ENCODE data around the gene TLX2. TPM values are rescaled to one million over a fixed set of nuclear protein-coding genes. Genes with fewer than 3 reads are reported as not detected.
A peak's percentile ranks its signal among the peaks of the same experiment; 100 is the strongest.

TLX2 gene
- total RNA-seq, 1 donor from 2014 or later: 6.6 TPM

DNA sequence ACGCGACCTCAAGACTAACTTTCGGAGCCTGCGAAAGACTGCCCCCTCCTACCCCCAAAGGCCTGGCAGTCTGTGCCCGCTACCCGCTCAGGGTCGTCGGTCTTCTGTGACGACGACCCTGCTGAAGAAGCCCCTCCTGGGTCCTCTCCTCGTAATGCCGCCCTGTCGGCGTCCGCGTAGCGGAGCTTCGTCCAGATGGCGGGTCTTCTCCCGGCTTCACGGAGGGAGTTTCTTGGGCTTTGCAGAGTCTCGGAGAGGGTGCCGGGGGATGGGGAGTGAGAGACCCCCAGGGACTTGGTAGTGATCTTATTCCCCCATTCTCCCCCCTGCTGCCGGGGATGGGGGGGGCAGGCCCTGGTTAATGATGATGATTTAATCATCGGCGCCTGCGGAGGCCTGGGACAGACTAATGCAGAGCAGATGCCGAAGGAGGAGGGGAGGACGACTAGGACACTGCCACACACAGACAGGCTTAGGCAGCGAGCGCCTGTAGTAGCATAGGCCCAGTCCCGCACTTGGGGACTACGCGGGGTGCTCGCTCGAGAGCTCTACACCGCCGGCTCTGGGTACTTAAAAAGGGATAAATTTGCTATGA is 6.2 kb upstream of the TLX2 start:
- intact Hi-C loops (cut with DNase I): no loop called here
- Histone ChIP-seq H3K27ac (peak overlapping the region; percentile 98), H3K36me3 (peaks cover 0 to 21% of the 10 kb centered on the region in 2 donors), H3K4me1 (peaks cover 44% of the 10 kb centered on the region), H3K27me3 (peaks cover 10% of the 10 kb centered on the region), H3K4me3 (peak overlapping the region; percentile 76 to 91), H3K9me3 (no peaks in the 10 kb centered on the region)
- TF ChIP-seq POLR2AphosphoS5 (IDR thresholded peaks at IDR 0.05; ENCODE audit: insufficient read depth in 1 of 2, low read depth in 1 of 2) (no peak), POLR2A (IDR thresholded peaks at IDR 0.05) (no peak)
- TF ChIP-seq, protein P1, sequence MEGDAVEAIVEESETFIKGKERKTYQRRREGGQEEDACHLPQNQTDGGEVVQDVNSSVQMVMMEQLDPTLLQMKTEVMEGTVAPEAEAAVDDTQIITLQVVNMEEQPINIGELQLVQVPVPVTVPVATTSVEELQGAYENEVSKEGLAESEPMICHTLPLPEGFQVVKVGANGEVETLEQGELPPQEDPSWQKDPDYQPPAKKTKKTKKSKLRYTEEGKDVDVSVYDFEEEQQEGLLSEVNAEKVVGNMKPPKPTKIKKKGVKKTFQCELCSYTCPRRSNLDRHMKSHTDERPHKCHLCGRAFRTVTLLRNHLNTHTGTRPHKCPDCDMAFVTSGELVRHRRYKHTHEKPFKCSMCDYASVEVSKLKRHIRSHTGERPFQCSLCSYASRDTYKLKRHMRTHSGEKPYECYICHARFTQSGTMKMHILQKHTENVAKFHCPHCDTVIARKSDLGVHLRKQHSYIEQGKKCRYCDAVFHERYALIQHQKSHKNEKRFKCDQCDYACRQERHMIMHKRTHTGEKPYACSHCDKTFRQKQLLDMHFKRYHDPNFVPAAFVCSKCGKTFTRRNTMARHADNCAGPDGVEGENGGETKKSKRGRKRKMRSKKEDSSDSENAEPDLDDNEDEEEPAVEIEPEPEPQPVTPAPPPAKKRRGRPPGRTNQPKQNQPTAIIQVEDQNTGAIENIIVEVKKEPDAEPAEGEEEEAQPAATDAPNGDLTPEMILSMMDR (IDR thresholded peaks at IDR 0.05): no peak
- no peak for DNase-seq (ENCODE audit: extremely low spot score in 2 of 2)

DNA sequence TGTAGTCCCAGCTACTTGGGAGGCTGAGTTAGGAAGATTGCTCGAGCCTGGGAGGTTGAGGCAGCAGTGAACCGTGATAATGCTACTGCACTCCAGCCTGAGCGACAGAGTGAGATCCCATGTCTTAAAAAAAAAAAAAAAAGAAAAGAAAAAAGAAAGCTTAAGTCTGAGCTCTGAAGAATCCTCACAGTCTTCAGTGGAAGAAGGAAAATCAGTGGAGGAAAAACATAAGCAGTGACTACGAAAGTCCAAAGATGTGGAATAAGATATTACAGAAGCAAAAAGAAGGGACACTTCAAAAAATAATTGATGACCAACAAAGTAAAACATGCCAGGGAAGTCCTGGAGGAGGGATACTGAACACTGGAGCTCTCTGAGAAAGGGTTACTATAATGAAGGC is 4.0 kb upstream of the TLX2 start:
- no peak overlapping the region for H3K27ac ChIP-seq
- DNase-seq (ENCODE audit: extremely low spot score in 2 of 2): no peak
- TF ChIP-seq POLR2AphosphoS5 (IDR thresholded peaks at IDR 0.05; ENCODE audit: insufficient read depth in 1 of 2, low read depth in 1 of 2) (no peak), POLR2A (IDR thresholded peaks at IDR 0.05) (no peak)
- TF ChIP-seq, protein P1 (IDR thresholded peaks at IDR 0.05): no peak
- peaks cover 30% of the 10 kb centered on the region for H3K27me3 ChIP-seq
- H3K4me1 ChIP-seq: peaks cover 43% of the 10 kb centered on the region
- peaks cover 0 to 12% of the 10 kb centered on the region in 2 donors for H3K36me3 ChIP-seq
- no peak overlapping the region for H3K4me3 ChIP-seq
- no peaks in the 10 kb centered on the region for H3K9me3 ChIP-seq
- intact Hi-C loops (cut with DNase I): no loop called here

DNA sequence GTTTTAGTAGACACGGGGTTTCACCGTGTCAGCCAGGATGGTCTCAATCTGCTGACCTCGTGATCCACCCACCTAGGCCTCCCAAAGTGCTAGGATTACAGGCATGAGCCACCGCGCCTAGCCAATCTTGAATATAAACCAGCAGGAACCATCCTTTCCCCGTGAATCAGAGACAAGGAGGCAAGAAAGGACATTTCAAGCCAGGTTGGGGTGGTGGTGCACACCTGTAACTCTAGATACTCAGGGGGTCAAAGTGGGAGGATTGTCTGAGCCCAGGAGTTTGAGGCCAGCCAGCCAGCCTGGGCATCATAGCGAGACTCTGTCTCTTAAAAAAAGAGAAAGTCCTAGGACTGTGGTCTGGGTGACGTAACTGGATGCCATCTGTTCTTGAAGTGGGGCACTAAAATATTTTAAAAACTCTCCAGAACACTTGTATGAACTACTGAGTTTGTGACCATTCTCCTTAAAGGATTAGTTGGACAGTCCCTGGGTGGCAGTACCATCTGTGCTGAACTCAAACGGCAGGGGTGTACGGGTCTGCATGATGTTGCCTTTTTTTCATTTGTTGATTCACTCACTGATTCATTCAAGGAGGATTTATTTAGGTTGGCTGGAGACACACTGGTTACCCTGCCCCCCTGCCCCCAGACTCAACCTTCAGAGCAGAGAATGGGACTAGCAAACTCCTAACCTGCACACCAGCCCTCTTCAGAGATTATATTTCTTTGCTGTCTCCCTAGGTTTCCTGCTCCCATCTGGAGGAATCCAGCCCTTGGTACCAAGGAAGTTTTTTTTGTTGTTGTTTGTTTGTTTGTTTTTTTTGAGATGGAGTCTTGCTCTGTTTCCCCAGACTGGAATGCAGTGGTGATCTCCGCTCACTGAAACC is 2.9 kb upstream of the TLX2 start:
- Histone ChIP-seq H3K4me3 (no peak overlapping the region), H3K4me1 (peaks cover 42% of the 10 kb centered on the region), H3K27ac (no peak overlapping the region), H3K27me3 (peaks cover 41% of the 10 kb centered on the region), H3K36me3 (peaks cover 0 to 3% of the 10 kb centered on the region in 2 donors), H3K9me3 (no peaks in the 10 kb centered on the region)
- no peak for DNase-seq (ENCODE audit: extremely low spot score in 2 of 2)
- intact Hi-C loops (cut with DNase I): no loop called here
- TF ChIP-seq POLR2AphosphoS5 (IDR thresholded peaks at IDR 0.05; ENCODE audit: insufficient read depth in 1 of 2, low read depth in 1 of 2) (no peak), POLR2A (IDR thresholded peaks at IDR 0.05) (no peak)
- TF ChIP-seq, protein P1 (IDR thresholded peaks at IDR 0.05): no peak

DNA sequence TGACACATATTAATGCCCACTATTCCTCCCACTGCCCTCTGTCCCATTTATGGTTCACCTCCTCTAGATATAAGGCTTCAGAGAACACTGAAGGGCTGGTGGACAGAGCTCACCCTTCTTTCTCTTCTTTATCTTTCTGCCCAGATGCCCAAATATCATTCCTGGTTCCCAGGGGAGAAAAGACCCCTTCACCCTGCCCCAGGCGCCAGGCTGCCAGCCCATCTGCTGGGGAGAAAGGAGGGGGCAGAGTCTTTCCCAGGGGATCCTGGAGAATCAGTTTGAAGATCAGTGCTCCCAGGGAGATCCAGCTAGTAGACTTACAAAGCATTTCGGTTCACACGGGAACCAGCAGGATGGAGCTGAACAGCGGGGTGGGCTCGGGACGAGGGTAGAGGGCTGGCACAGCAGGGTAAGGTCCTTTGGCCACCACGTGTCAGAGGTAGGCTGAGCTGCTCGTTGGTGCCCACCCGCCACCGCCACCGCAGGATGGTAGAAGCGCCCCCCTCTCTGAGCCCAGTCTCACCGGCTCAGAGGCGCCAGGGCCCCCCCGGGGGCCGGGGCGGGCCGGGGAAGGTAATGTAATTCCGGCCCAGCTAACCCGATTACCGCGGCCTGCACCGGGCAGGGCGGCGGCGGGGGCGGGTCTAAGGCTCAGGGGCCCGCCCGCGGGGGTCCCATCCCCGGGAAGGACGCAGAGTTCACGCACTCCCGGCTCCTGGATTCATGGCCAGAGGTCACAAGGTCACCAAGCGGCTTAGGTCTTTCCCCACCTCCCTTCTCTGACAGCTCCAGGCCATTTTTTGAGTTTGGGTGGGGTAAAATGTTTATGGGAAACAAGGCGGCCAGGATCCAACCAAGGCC is 1.3 kb upstream of the TLX2 start:
- H3K27me3 ChIP-seq: peaks cover 41% of the 10 kb centered on the region
- H3K4me1 ChIP-seq: peaks cover 36% of the 10 kb centered on the region
- no peak for DNase-seq (ENCODE audit: extremely low spot score in 2 of 2)
- H3K9me3 ChIP-seq: no peaks in the 10 kb centered on the region
- H3K4me3 ChIP-seq: no peak overlapping the region
- H3K27ac ChIP-seq: no peak overlapping the region
- TF ChIP-seq POLR2A (IDR thresholded peaks at IDR 0.05) (no peak), POLR2AphosphoS5 (IDR thresholded peaks at IDR 0.05; ENCODE audit: insufficient read depth in 1 of 2, low read depth in 1 of 2) (no peak)
- TF ChIP-seq, protein P1 (IDR thresholded peaks at IDR 0.05): no peak
- no peaks in the 10 kb centered on the region for H3K36me3 ChIP-seq
- intact Hi-C loops (cut with DNase I): no loop called here

All from vagina (tissue), 2 donors.